ENCODE measurements around the gene JARID2.

- TF ChIP-seq POLR2AphosphoS5 (IDR thresholded peaks at IDR 0.05) = no peak
- TF ChIP-seq CTCF (IDR thresholded peaks at IDR 0.05) = no peak
- TF ChIP-seq EP300 (IDR thresholded peaks at IDR 0.05) = no peak
- TF ChIP-seq POLR2A (IDR thresholded peaks at IDR 0.05) = no peak
Measured at GRCh38 chr6:15414235-15414612, 168.4 kb downstream of the JARID2 start.

All from sigmoid colon (tissue), 4 donors.